Measurements from ENCODE around the gene FBN2. TPM values are rescaled to one million over a fixed set of nuclear protein-coding genes. Genes with fewer than 3 reads are reported as not detected.

Gene FBN2
- total RNA-seq, 1 donor from 2014 or later = not detected

GRCh38 chr5:128304088-128304487 is 234.0 kb downstream of the FBN2 start:
- no peaks in the 10 kb centered on the region for H3K9me3 Mint-ChIP-seq
- no peaks in the 10 kb centered on the region for H3K27me3 Mint-ChIP-seq
- no peak for DNase-seq
- intact Hi-C loops (cut with micrococcal nuclease) = no loop called here
- H3K4me1 Mint-ChIP-seq = no peaks in the 10 kb centered on the region
- H3K4me3 Mint-ChIP-seq = no peak overlapping the region
- no peak overlapping the region for H3K27ac Mint-ChIP-seq
- H3K36me3 Mint-ChIP-seq (ENCODE audit: low read depth) = no peaks in the 10 kb centered on the region

DNA sequence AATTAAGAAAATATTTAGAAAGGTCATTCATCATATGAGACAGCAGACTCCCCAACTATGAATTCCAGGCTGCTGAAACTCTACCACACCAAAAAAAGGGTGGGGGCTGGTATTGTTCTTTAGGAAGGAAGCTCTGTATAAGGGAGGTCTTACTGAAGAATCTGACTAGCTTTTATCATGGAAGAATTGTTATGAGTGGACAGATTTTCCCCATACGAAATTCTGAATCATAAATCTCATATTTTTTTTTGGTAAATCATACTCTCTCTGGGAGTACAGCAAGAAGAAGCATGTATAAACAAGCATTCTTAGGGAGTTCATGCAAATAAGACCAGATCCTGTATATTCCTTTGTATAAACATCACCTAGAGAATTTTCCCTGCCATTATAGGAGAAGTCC is 234.5 kb downstream of the FBN2 start:
- DNase-seq = no peak

GRCh38 chr5:128300181-128300580 is 237.9 kb downstream of the FBN2 start:
- Mint-ChIP-seq H3K4me1 (no peaks in the 10 kb centered on the region), H3K36me3 (ENCODE audit: low read depth) (no peaks in the 10 kb centered on the region), H3K4me3 (no peak overlapping the region), H3K9me3 (no peaks in the 10 kb centered on the region), H3K27ac (no peak overlapping the region), H3K27me3 (no peaks in the 10 kb centered on the region)
- no peak for DNase-seq
- intact Hi-C loops (cut with micrococcal nuclease) = no loop called here

More for the DNA sequence above, 234.5 kb downstream of the FBN2 start:
- H3K9me3 Mint-ChIP-seq = no peaks in the 10 kb centered on the region
- no peaks in the 10 kb centered on the region for H3K4me1 Mint-ChIP-seq
- intact Hi-C loops (cut with micrococcal nuclease) = no loop called here
- no peaks in the 10 kb centered on the region for H3K27me3 Mint-ChIP-seq
- no peak overlapping the region for H3K4me3 Mint-ChIP-seq
- H3K27ac Mint-ChIP-seq = no peak overlapping the region
- no peaks in the 10 kb centered on the region for H3K36me3 Mint-ChIP-seq (ENCODE audit: low read depth)

DNA sequence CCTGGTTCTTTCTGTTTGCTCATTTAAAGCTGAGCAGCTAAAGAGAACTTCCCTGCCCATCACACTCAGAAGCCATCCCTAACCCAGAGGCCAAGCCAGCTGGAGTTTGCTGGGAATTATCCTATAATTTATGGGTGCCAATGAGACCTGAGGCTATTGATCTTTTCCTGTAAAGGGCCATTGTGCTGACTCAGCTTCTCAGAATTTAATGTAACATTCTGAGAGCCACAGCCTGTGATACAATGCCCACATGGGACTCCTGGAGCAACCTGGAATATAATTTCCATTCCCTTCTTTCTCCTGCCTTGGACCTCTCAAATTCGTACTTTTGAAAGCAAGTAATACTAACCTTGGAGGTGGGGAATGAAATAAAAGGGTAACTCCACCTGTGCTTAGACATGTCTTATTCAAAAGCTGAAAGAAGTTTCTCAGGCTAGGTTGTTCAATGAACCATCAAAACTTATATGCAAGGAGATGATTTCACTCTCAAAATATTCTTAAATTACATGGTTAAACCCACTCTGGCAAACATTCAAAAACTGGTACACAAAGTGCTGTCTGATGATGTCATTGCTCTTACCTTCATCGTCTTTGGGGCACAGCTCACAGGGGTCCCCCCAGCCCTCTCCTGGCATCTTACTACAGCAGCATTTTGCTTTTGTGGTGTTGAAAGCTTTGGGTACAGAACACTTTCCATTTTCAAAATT is 247.7 kb downstream of the FBN2 start:
- no peak overlapping the region for H3K4me3 Mint-ChIP-seq
- H3K36me3 Mint-ChIP-seq (ENCODE audit: low read depth) = no peaks in the 10 kb centered on the region
- no peaks in the 10 kb centered on the region for H3K27me3 Mint-ChIP-seq
- no peak overlapping the region for H3K27ac Mint-ChIP-seq
- intact Hi-C loops (cut with micrococcal nuclease) = no loop called here
- H3K4me1 Mint-ChIP-seq = no peaks in the 10 kb centered on the region
- no peaks in the 10 kb centered on the region for H3K9me3 Mint-ChIP-seq
- DNase-seq = no peak

- Mint-ChIP-seq H3K36me3 (ENCODE audit: low read depth) (no peaks in the 10 kb centered on the region), H3K27me3 (no peaks in the 10 kb centered on the region), H3K4me1 (no peaks in the 10 kb centered on the region), H3K4me3 (no peak overlapping the region), H3K9me3 (no peaks in the 10 kb centered on the region), H3K27ac (no peak overlapping the region)
- intact Hi-C loops (cut with micrococcal nuclease) = no loop called here
- no peak for DNase-seq
Observed at GRCh38 chr5:128287740-128288139, 250.3 kb downstream of the FBN2 start.

GRCh38 chr5:128284236-128284635 is 253.8 kb downstream of the FBN2 start:
- intact Hi-C loops (cut with micrococcal nuclease) = no loop called here
- H3K27ac Mint-ChIP-seq = no peak overlapping the region
- no peak for DNase-seq
- no peaks in the 10 kb centered on the region for H3K27me3 Mint-ChIP-seq
- H3K9me3 Mint-ChIP-seq = no peaks in the 10 kb centered on the region
- no peaks in the 10 kb centered on the region for H3K4me1 Mint-ChIP-seq
- H3K4me3 Mint-ChIP-seq = no peak overlapping the region
- no peaks in the 10 kb centered on the region for H3K36me3 Mint-ChIP-seq (ENCODE audit: low read depth)

DNA sequence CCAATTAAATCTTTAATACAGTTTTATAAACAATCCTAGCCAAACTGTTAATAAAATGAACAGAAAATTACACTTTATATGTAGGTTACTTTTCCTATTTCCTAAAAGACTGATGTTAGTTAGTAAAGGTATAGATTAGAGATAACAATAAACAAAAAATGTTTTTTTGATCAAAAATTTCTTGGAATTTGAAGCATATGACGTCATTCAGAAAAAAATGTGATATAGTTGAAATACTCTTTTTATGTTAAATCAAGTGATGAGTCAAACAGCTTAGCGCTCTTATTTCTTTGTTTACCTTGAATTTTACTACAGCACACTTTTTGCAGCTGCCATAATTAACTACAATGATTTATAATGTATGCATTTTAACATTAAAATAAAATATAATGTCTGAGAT is 258.7 kb downstream of the FBN2 start:
- no peak for DNase-seq
- H3K4me1 Mint-ChIP-seq = no peaks in the 10 kb centered on the region
- H3K27me3 Mint-ChIP-seq = no peaks in the 10 kb centered on the region
- no peaks in the 10 kb centered on the region for H3K36me3 Mint-ChIP-seq (ENCODE audit: low read depth)
- no peaks in the 10 kb centered on the region for H3K9me3 Mint-ChIP-seq
- intact Hi-C loops (cut with micrococcal nuclease) = no loop called here
- no peak overlapping the region for H3K27ac Mint-ChIP-seq
- no peak overlapping the region for H3K4me3 Mint-ChIP-seq

DNA sequence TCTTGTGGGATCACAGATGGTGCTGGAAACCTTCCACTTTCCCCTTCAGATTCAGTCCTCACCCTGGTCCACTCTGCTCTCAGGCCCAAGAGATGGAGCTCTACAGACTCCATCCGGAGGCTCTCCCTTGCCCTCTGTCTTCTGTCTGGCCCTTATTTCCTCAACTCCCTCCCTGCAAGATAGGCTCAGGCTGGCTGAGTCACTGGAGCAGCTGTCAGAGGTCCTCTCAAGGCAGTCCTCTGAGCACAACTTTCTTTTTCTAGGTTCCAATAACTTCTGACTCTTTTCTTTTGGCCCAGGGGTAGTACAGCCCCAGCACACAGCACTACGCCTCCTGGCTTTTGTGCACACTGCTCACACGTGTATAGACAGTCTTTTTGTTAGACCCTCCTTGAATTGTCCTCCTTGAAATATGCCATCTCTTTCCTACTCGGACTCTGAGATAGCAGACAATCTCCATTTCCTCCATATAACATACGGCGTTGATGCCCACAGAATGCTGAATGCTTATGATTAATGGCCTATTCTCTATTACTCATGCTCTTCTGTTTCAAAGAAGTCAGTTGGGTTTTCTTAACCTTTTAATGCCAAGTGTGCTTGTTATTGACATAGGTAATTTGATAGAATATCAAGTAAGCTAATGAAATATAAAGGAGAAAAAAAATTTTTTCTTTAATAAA is 261.4 kb downstream of the FBN2 start:
- no peak for DNase-seq
- Mint-ChIP-seq H3K27ac (no peak overlapping the region), H3K36me3 (ENCODE audit: low read depth) (no peaks in the 10 kb centered on the region), H3K9me3 (no peaks in the 10 kb centered on the region), H3K27me3 (no peaks in the 10 kb centered on the region), H3K4me1 (no peaks in the 10 kb centered on the region), H3K4me3 (no peak overlapping the region)
- intact Hi-C loops (cut with micrococcal nuclease) = no loop called here

DNA sequence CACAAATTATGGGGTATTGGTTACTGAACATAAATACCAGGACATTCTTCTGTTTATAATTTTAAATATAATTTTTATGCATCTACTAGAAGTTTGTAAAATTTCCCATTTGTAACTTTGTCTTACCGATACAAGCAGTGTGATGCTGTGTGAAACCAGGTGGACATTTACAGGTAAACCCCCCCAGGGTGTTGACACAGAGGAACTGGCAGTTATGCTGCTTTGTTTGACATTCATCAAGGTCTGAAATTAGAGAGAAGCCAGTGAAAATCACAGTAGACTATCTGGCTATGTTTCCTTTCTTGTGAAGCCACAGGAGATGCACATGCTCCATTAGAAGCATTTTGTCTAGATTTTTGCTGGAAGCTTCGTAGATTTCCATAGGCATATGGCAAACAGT is 263.6 kb downstream of the FBN2 start:
- Mint-ChIP-seq H3K27me3 (no peaks in the 10 kb centered on the region), H3K27ac (no peak overlapping the region), H3K4me1 (no peaks in the 10 kb centered on the region), H3K9me3 (no peaks in the 10 kb centered on the region), H3K4me3 (no peak overlapping the region), H3K36me3 (ENCODE audit: low read depth) (no peaks in the 10 kb centered on the region)
- intact Hi-C loops (cut with micrococcal nuclease) = no loop called here
- no peak for DNase-seq

DNA sequence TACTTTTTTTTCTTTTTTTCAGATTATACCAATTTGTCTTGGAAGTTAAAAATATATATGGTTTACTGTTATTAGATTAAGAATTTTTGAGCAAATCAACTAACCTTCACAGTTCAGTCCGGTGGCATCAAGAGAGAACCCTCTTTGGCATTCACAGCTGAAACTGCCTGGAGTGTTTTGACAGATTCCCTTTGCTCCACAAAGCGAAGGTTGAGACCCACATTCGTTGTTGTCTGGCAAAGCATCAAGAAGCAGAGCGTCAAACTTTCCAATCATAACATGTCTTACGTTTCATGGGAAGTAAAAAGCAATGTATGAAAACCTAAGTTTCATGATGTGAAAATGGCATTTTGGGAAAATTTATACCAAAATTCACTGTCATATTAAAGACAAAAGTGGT is 264.3 kb downstream of the FBN2 start:
- DNase-seq = no peak
- intact Hi-C loops (cut with micrococcal nuclease) = no loop called here
- Mint-ChIP-seq H3K4me3 (no peak overlapping the region), H3K27ac (no peak overlapping the region), H3K27me3 (no peaks in the 10 kb centered on the region), H3K9me3 (no peaks in the 10 kb centered on the region), H3K36me3 (ENCODE audit: low read depth) (no peaks in the 10 kb centered on the region), H3K4me1 (no peaks in the 10 kb centered on the region)

GRCh38 chr5:128271859-128272464 is 266.1 kb downstream of the FBN2 start:
- no peak for DNase-seq
- H3K4me1 Mint-ChIP-seq = no peaks in the 10 kb centered on the region
- H3K36me3 Mint-ChIP-seq (ENCODE audit: low read depth) = no peaks in the 10 kb centered on the region
- no peaks in the 10 kb centered on the region for H3K27me3 Mint-ChIP-seq
- no peaks in the 10 kb centered on the region for H3K9me3 Mint-ChIP-seq
- no peak overlapping the region for H3K4me3 Mint-ChIP-seq
- no peak overlapping the region for H3K27ac Mint-ChIP-seq
- intact Hi-C loops (cut with micrococcal nuclease) = no loop called here

DNA sequence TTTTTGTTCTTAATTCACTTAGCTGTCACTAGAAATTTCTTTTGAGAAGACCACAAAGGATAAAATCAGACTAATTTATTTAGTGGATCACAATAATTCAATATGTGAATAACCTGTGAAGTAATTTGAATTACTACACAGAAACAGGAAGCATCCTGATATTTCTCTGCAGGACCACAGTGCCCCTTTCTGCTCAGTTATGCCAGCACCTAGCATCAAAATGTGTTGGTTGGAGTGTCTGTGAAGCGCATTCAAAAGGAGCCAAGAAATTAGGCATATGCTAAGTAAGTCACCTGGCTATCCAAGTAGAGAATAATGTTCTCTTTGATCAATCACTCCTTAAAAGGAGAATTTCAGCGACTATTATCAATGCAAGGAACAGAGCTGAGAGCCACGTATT is 267.0 kb downstream of the FBN2 start:
- H3K4me1 Mint-ChIP-seq = no peaks in the 10 kb centered on the region
- H3K27me3 Mint-ChIP-seq = no peaks in the 10 kb centered on the region
- no peaks in the 10 kb centered on the region for H3K36me3 Mint-ChIP-seq (ENCODE audit: low read depth)
- intact Hi-C loops (cut with micrococcal nuclease) = no loop called here
- no peaks in the 10 kb centered on the region for H3K9me3 Mint-ChIP-seq
- DNase-seq = no peak
- H3K27ac Mint-ChIP-seq = no peak overlapping the region
- H3K4me3 Mint-ChIP-seq = no peak overlapping the region

DNA sequence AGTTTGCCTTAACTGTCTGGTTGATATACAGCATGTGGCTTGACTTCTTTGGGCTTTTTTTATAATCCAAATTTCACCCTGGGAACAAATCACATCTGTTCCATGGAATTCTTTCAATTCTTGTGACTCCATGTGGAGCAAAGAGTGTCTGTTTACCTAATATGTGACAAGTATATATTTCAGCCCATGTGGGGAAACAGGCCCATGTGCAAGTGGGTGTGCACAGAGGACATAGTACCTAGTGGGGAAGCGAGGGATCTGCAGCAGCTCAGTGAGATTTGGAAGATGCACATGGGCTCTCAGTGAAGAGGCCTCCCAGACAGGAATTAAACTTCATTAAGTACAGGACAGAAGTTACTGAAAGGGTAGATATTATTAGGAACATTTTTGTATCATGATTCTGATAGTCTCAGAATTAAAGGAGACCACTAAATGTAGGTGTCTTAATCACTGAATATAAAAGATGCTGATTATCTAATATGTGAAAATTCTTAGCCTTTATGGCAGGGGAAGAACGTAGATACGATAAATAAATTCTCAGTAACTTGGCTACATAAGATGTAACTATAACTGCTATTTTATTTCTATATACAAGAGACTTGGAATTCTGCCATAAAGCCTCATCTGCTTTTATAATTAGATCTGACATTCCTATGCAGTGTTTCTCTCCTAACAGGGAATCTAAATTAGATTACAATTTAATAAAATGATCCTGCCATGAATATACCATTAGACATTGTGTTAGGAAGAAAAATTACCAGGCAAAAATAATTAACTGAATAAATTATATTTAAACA is 273.3 kb downstream of the FBN2 start:
- no peaks in the 10 kb centered on the region for H3K36me3 Mint-ChIP-seq (ENCODE audit: low read depth)
- intact Hi-C loops (cut with micrococcal nuclease) = no loop called here
- H3K4me1 Mint-ChIP-seq = no peaks in the 10 kb centered on the region
- DNase-seq = no peak
- H3K9me3 Mint-ChIP-seq = no peaks in the 10 kb centered on the region
- no peak overlapping the region for H3K4me3 Mint-ChIP-seq
- peaks cover 2% of the 10 kb centered on the region for H3K27me3 Mint-ChIP-seq
- no peak overlapping the region for H3K27ac Mint-ChIP-seq

DNA sequence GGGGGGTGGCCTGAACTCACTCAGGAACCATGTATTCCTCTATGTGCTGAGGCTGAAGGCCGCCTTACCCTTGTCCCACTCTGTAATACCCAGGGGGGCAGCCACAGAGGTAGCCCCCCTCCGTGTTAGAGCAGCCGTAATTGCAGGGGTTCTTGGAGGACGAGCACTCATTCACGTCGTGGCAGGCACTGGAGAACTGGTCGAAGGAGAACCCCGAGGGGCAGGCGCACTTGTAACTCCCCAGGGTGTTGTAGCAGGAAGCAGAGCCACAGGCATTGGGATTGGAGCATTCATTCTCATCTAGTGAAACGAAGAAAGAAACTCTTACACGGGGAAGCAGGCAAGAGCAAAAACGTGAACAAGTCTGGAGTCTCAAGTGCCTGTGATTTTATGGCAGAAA is 274.7 kb downstream of the FBN2 start:
- Mint-ChIP-seq H3K36me3 (ENCODE audit: low read depth) (no peaks in the 10 kb centered on the region), H3K27me3 (peaks cover 2% of the 10 kb centered on the region), H3K27ac (no peak overlapping the region), H3K4me3 (no peak overlapping the region), H3K9me3 (no peaks in the 10 kb centered on the region), H3K4me1 (no peaks in the 10 kb centered on the region)
- intact Hi-C loops (cut with micrococcal nuclease) = no loop called here
- no peak for DNase-seq

Measured in activated CD4-positive, alpha-beta T cell treated with anti-CD3 and anti-CD28 coated beads, Interleukin-2, amount 10 ng/mL, durations not matched to agents 24 days and 14 days (primary cell).